GM04503 (cell line): ENCODE measurements around the gene TEX264.
"Not testable (repeated sequence)": the region's sequence is repeated elsewhere in the genome, so short reads cannot be mapped to it uniquely, and the experiment has no call there.

ENCODE experiments used
- DNase-seq: peaks from one replicate; pipeline ENCODE4 v3.0.0-alpha.2; 2012; ENCODE audit warnings: low read depth

TEX264 gene

DNA sequence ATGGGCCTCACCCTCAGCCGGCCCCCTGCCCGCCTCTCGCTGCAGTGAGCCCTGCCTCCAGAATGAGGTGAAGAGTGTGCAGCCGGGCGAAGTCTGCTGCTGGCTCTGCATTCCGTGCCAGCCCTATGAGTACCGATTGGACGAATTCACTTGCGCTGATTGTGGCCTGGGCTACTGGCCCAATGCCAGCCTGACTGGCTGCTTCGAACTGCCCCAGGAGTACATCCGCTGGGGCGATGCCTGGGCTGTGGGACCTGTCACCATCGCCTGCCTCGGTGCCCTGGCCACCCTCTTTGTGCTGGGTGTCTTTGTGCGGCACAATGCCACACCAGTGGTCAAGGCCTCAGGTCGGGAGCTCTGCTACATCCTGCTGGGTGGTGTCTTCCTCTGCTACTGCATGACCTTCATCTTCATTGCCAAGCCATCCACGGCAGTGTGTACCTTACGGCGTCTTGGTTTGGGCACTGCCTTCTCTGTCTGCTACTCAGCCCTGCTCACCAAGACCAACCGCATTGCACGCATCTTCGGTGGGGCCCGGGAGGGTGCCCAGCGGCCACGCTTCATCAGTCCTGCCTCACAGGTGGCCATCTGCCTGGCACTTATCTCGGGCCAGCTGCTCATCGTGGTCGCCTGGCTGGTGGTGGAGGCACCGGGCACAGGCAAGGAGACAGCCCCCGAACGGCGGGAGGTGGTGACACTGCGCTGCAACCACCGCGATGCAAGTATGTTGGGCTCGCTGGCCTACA lies 44.4 kb downstream of the TEX264 start:
- no peak for DNase-seq

DNA sequence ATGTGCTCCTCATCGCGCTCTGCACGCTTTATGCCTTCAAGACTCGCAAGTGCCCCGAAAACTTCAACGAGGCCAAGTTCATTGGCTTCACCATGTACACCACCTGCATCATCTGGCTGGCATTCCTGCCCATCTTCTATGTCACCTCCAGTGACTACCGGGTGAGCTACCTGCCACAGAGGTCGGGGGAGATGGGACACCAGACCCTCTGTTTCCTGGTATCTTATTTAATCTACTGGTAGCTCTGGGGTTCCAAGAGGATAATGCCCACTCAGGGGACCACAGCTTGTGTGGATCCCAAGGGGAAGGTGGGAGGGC lies 44.9 kb downstream of the TEX264 start:
- DNase-seq = no peak

DNA sequence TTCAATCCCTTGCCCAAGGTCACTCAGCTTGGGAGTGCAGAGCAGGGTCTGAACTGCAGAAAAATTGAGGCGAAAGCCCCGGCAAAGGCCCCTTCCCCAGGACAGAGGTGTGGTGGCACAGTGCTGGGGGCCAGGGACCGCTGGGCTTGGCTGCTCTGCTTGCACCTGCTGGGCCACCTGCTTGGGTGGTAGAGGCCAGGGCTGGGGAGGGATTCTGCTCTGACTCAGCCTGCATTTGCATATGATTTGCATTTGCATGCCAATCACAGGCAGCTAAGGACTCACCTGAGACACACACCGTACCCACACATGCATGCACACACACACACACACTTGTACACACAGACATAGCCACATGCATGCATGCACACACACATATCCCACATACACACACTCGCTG lies 45.8 kb downstream of the TEX264 start:
- no peak for DNase-seq

DNA sequence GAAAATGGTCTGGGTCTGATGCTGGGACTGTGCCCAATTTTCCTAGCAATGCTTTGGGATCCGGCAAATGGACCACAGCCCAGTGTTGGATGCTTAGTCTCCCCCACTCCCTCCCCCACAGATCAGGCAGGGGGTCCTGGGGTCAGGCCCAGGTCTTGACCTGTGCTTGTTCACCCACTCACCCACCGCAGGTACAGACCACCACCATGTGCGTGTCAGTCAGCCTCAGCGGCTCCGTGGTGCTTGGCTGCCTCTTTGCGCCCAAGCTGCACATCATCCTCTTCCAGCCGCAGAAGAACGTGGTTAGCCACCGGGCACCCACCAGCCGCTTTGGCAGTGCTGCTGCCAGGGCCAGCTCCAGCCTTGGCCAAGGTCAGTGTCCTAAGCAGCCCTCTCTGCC lies 46.4 kb downstream of the TEX264 start:
- DNase-seq = no peak

DNA sequence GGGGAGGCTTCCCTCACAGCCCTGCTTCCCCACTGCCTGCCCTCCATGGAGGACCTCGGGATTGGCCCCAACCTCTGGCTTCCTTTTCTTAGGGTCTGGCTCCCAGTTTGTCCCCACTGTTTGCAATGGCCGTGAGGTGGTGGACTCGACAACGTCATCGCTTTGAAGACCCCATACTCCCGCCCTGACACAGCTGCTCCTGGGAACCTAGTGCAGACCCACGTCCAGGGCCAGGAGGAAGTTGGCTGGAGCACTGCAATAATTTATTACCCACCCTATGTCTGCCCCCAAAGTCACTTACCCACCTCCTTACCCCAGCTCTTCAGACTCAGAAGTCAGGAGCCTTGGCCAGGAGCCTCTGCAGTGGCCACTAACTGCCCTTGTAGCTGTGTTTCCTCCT lies 46.9 kb downstream of the TEX264 start:
- no peak for DNase-seq

DNA sequence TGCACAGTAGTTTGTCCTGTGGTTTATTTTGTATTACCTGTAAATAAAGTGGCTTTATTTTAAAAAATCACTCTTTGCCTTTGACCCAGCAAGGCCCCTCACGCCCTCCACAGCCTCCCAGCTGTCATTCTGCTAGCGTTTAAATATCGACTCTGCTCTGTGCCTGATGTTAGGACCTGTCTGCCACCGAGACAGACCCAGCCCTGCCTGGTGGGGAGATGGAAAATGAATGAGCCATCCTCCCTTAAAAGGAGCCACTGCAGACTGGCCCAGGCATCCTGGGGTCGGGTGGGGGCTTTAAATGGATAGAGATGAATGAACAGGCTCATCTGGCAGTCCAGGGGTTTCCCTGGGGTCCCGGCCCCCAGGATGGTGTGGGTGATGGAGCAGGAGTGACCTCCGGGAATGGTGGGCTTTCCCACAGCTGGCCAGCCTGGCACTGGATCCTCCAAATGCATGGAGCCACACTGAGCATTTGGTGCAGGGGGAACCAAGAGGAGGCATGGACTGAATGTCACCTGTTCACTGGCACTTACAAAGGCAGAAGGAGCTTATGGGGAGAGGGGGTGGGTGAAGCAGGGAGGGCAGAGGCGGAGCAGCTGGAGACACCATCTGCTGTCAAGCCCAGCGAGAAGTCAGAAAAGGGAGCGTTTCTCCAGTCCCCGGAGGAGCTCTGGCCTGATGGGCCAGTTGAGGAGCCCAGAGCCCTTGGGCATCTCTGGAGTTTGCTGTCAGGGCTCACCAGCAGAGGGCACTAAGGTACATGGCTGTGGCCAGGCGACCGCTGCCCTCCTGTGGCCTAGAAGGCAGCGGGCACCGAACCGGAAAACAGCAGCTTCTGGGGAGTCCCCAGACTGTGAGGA lies 47.7 kb downstream of the TEX264 start:
- DNase-seq = no peak

DNA sequence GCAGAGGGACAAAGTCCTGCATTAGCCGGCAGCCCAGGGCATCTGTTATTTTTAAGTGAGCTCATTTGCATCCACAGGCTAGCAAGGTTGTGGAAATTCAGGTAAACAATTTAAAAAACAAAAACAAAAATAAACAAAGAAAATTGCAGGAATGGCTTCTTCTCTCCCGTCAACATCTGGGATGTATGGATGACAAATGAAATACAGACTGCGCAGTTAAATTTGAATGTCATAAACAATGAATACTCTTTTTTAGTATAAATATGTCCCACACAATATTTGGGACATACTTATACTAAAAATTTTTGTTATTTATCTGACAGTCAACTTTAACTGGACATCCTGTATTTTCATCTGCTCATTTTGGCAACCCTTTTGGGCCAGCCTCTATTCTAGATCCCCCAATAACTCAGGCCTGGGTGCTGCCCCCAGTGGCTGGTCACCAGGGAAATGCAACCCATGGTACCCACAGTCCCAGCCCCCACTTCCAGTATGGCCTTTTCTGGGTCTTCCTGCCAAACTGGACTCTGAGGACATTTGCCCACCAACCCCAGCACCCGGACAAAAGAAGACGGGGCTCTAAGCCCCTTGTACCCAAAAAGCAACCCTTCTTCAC lies 48.5 kb downstream of the TEX264 start:
- DNase-seq = no peak

DNA sequence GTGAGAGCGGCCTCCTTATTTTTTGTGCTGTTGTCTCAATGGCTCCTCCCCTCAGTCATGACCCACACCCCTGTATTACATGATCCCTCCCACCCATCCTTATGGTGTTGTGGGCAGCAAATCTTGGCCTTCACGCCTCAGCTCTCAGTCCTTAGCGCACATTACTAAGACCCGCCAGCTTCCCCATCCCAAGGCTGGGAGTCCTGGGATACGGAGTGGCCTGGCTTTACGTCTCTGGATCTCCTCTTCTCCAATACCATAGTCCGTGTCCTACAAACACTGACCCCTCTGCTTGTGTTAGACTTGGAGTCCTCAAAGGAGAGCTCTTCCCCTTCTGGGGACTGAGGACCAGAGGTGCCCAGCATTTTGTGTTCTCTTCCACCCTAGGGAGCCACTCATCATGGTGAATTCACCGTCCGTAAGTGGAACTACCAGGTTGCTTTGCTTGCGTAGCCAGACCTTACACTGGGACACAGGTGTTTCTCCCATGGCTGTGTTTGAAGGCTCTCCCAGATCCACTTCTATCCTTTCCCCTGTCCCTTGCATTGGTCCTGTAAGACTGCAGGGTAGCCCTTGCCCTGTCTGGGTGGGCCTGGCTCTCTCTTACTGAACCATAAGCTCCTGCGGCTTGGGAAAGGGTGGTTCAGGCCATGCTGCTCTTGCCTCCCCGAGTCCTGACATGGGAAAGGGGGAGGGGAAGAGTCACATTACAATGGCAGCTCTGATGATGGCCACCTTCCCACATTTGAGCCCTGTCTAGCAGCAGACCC lies 49.4 kb downstream of the TEX264 start:
- DNase-seq = no peak

DNA sequence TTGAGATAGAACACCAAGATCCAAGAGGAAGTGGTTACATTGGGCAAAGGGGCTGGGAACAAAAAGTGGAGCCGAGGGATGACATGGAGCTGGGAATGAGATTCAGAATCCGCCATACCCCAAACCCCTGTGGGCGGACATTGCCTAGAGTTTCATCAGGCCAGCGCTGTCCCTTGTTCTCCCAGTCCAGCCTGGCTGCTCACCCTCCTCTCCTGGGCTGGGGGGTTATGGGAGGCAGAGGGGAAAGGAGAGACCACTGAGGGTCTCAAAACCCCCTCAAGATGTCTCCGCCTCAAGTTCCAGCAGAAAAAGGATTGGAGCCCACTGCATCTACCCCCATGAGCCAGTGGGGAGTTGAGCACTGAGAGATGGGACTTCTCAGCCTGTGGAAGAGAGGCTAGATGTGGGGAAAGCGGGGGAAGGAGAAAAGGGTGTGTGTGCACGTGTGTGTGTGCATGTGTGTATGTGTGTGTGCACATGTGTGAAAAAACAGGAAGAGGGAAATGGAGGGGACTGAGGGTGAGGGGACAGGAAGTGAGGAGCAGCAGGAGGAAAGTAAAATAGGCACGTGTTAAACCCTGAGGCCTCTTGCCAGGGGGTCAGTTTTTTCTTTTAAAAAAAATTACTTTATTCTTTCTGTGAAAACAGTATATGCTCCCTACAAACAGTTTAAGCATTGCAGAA lies 50.2 kb downstream of the TEX264 start:
- DNase-seq = no peak

DNA sequence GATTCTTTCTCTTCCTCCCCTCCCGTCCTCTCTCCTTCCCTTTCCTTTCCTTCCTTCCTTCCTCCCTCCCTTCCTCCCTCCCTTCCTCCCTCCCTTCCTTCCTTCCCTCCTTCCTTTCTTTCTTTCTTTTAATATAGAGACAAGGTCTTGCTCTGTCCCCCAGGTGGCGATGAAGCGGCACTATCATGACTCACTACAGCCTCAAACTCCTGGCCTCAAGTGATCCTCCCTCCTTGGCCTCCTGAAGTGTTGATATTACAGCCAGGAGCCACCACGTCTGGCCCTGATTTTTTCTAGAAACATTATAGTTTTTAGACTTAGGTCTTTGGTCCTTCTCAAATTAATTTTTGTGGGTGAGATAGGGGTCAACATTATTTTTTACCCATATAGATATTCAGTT lies 51.3 kb downstream of the TEX264 start:
- DNase-seq = no peak

DNA sequence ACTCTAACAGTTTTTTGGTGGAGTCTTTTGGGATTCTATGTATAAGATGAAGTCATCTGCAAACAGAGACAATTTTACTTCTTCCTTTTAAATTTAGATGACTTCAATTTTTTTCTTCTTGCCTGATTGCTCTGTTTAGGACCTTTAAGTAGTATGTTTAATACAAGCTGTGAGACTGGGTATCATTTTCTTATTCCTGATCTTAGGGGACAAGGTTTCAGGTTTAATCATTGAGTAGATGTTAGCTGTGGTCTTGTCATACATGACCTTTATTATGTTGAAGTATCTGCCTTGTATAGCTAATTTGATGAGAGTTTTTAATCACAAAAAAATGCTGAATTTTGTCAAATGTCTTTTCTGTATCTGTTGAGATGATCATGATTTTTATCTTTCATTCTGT lies 56.4 kb downstream of the TEX264 start:
- DNase-seq = no peak

DNA sequence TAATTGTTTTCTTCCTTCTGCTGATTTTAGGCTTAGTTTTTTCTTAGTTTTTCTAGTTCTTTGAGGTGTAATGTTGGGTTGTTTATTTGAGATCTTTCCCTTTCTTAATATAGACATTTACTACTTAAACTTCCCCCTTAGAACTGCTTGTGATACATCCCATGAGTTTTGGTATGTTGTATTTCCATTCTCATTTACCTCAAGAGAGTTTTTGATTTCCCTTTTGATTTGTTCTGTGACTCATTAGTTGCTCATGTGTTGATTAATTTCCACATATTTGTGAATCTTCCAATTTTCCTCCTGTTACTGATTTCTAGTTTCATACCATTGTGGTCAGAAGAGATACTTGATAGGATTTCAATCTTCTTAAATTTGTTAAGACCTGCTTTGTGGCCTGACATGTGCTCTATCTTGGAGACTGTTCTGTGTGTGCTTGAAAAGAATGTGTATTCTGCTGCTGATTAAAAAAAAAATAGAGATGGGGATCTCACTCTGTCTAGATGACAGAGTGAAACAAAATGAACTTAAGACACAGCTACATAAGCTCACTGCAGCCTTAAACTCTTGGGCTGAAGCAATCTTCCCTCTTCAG lies 58.1 kb downstream of the TEX264 start:
- no peak for DNase-seq

DNA sequence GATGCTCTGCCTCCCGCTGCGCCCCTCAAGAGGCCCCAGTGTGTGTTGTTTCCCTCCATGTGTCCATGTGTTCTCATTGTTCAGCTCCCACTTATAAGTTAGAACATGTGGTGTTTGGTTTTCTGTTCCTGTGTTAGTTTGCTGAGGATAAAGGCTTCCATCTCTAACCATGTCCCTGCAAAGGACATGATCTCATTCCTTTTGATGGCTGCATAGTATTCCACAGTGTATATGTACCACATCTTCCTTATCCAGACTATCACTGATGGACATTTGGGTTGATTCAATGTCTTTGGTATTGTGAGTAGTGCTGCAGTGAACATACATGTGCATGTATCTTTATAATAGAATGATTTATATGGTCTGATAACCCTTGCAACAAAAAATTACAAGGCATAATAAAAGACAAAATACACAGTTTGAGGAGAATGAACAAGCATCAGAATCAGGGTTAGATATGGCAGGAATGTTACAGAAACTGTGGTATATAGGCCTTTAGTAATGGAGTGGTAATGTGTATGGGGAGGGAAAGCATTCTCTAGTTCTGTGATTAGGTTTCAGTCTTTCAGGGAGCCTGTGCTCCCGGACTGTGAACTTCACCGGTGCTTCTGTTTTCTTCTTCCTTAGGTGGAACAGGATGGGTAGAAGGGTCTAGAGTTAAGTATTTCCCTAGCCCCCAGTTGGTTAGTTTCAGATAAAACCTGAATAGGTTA lies 63.0 kb downstream of the TEX264 start:
- DNase-seq = no peak

DNA sequence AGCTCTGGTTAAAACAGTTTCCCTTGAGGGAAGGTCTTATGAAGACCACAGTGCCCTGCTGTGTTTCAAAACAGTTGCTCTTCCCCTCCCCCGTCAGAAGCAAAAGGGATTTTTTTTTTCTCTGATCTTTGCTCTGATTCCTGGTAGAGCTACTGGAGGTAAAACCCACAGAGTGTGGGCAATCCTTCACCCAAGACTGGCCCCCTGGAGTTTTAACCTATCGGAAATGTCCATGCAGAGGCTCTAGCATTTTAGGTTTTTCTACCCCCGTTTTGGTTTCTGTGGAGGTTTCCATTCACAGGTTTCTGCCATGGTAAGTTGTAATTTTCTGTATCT lies 63.5 kb downstream of the TEX264 start:
- no peak for DNase-seq

DNA sequence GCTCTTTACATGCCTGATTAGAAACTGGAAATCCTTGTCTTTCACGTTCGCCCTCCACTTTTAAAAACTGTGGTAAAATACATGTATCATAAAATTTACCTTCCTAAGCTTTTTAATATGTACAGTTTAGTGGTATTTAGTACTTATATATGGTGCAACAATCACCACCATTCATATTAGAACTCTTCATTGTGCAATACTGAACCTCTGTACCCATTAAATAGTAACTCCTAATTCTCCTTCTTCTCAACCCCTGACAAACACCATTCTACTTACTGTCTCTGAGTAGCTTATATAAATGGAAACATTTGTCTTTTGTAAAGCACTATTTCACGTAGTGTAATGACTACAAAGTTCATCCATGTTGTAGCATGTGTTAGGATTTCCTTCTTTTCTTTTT lies 64.0 kb downstream of the TEX264 start:
- DNase-seq = no peak

DNA sequence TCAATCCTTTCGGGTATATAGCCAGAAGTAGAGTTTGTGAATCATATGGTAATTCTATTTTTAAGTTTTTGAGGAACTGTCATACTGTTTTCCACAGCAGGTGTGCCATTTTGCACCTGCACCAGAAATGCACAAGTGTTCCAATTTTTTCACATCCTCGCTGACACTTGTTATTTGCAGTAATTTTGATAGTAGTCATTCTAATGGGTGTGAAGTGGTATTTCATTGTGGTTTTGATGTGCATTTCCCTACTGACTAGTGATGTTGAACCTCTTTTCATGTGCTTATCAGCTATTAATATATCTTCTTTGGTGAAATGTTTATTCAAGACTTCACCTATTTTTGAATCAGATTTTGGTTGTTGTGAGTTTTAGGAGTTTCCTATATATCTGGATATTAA lies 64.9 kb downstream of the TEX264 start:
- no peak for DNase-seq

DNA sequence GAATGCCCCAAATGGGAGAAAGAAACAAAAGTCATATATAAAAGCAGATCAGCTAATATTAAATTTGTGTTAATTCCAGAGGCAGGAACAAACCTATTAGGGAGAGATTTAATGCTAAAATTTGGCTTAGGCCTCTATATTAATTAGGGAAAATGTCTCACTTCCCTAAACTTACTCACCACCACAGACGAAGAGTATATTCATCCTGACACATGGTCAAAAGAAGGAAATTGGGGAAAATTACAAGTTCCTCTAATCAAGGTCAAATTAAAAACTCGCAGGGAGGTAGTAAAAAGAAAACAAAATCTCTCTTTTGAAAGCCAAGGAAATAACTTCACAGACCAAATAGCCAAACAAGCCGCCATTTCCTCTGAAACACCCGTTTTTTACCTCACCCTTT lies 68.1 kb downstream of the TEX264 start:
- DNase-seq = no peak

DNA sequence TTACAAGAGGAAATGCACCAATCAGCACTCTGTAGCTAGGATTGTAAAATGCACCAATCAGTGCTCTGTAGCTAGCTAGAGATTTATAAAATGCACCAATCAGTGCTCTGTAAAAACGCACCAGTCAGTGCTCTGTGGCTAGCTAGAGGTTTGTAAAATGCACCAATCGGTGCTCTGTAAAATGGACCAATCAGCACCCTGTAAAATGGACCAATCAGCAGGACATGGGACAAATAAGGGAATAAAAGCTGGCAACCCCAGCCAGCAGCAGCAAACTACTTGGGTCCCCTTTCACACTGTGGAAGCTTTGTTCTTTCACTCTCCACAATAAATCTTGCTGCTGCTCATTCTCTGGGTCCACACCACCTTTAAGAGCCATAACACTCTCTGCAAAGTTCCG lies 71.3 kb downstream of the TEX264 start:
- DNase-seq = not testable (repeated sequence)

DNA sequence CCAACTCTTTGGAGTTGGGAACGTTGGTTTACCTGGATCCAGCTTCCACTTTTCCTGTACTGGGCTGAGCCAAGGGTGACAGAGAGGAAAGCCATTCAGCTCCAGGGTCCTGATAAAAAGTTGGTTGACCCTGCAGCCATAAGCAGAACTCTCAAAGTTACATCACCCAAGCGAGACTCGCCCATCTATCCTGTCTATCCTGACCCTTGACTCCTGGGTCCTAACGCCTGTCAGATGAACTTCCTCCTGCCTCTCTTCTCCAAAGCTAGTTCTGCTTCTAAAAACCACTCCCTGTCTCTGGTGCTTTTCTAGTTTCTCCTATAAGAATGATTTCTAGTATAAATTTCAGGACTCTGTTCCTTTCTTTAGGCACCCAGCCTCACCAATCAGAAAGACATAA lies 71.9 kb downstream of the TEX264 start:
- DNase-seq = not testable (repeated sequence)

DNA sequence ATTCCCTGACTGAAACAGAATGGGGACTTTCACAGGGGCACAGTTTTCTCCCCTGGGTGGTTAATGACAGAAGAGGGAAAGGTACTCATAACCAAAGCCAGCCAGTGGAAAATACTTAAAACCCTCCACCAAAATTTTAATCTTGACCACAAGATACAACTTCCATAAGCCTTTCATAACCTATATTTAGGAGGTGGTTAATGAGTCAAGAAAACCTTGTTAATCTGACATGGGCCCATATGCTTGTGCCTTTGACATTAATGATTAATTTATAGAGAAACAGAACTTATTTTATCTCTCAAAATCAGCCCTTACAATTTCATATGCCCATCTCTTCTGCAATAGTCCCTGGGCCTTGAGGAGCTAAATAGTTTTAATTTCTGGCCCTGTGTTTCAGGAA lies 76.8 kb downstream of the TEX264 start:
- DNase-seq = no peak

DNA sequence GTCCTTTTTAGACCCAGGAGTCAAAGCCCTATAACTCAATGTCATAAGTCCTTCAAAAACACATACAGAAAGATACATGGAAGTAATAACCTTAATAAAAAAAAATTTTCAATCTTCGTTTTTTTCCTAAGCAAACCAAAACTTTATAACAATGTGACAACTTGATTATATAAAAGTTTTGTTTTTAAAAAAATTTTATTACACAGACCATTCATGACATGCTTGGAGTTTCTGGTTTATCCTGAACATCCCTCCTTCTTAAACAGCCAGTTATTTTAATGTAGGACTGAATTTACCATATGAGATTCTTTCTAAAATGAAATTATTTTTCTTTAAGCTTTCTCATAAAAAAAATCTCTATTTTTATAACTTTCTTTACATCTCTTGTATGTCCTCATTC lies 77.3 kb downstream of the TEX264 start:
- no peak for DNase-seq
